GDM1 (cell line): ENCODE data around the gene CORO1A.
"Not testable (repeated sequence)": the region's sequence is repeated elsewhere in the genome, so short reads cannot be mapped to it uniquely, and the experiment has no call there.

Experiments used
- DNase-seq: peaks from one replicate; lab custom pipeline; 2025; lab: John Stamatoyannopoulos, UW

CORO1A gene

DNA sequence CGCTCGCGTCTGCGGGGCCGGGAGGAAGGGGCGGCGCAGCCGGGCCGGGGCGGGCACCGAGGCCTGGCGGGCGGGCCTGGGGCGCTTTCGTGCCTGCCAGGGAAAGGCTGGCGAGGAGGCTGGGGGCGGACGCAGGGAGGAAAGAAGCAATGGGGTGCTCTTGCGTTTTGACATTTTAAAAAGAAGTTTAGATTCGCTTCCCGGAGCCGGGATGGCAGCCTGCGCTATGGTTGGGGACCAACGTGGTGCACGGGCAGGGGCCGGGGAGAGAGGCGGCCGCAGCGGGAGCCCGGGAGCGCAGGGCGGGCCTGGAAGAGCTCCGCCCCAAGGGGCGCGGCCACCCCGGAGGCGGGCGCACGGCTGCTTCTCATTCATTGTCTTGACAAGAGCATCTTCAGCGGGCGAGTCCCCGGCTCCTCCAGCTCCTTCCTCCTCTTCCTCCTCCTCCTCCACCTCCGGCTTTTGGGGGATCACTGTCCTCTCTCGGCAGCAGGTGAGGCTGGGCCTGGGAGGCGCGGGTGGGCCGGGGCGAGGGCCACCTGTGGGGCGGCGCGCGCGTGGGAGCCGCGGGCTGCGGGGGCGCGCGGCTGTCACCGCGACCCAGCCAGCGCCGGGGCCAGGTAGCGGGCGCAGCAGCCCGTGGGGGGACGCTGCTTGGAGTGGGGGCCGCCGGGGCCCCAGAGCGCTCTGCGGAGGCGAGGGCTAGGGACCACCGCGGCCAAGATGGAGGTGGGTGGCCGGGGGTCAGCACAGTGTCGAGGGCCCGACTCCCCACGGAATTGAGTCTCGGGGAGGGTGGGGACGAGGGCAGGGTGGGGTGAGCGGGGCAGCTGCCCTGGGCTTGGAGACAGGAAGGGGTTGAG lies at the start of gene CORO1A:
TSS of gene CORO1A (plus strand) at position 370 of the 863 bp plus-strand sequence. CDS start 1,608 bp downstream, outside the sequence.
- DNase-seq = peak; percentile 80

DNA sequence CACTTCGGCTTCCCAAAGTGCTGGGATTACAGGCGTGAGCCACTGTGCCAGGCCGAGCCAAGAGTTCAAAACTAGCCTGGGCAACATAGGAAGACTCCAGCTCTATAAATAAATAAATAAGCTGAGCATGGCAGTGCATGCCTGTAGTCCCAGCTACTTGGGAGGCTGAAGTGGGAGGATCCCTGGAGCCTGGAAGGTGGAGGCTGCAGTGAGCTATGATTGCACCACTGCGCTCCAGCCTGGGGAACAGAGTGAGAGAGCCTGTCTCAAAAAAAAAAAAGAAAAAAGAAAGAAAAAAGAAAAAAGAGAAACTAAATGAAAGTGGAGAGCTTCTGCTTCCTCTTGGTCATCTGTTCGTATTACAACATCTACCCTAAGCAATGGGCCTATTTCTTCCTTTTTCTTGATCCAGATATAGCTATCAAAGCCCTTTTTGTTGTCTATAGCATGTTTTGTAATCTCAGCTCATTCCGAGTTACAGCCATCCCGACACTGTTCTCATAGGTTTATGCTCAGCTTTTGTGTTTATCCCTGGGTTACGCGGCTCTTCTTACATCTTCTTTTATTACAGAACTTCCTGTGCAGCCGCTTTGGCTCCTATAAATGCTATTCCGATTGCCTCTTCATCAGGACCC lies 46.3 kb upstream of the CORO1A start:
- DNase-seq = no peak

DNA sequence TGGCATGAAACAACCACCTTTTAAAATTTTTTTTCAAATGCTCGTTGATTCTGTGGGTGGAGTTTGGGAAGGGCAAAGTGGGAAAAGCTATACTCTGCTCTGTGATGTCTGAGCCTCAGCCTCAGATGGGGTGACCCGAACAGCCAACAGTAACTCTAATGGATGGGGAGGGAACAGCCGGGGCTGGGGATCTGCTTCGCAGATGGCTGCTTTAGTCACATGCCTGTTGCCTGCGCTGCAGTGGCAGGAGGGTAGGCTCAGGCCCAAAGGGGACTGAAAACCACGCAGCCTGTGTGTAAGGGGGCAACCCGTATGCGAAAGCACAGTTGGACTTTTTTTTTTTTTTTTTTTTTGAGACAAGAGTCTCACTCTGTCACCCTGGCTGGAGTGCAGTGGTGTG lies 45.5 kb upstream of the CORO1A start:
- no peak for DNase-seq

DNA sequence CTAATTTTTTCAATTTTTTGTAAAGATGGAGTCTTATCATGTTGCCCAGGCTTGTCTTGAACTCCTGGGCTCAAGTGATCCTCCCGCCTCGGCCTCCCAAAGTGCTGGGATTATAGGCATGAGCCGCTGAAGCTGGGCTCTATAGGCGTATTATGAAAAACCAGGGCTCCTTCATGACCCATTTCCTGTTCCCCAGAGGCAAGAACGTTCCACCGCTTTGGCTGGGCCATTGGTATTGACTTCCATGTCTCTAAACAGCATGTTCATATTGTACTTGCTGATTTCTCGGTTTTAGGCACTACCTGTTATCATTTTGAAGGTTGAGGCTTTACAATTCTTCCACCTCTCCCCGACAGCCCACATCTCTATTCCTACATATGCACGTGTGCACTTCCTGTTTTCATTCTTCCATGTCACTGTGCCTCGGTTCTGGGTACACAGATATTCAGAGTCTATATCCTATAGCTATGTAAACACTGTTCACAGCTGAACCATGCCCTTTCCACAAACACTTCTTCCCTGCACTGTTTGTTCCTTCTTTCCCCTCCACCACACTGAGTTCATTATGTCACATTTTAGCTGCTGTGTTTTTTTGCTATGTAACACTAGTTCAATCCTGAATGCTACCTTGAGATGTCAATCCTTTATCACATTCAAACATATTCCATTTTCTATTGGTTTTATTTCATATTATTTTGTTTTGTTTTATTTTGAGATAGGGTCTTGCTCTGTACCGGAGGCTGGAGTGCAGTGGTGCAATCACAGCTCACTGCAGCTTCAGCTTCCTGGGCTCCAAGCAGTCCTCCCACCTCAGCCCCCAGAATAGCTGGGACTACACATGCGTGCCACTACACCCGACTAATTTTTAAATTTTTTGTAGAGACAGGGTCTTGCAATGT lies 43.6 kb upstream of the CORO1A start:
- no peak for DNase-seq

DNA sequence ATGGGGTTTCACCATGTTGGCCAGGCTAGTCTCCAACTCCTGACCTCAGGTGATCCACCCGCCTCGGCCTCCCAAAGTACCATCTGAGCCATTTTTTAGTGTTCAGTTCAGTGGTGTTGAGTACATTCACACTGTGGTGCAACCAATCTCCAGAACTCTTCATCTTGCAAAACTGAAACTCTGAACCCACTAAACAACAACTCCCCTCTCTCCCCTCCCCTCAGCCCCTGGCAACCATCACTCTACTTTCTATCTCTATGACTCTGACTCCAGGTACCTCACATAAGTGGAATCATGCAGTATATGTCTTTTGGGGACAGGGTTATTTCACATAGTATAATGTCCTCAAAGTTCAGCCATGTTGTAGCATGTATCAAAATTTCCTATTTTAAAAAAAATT lies 41.7 kb upstream of the CORO1A start:
- DNase-seq = no peak

DNA sequence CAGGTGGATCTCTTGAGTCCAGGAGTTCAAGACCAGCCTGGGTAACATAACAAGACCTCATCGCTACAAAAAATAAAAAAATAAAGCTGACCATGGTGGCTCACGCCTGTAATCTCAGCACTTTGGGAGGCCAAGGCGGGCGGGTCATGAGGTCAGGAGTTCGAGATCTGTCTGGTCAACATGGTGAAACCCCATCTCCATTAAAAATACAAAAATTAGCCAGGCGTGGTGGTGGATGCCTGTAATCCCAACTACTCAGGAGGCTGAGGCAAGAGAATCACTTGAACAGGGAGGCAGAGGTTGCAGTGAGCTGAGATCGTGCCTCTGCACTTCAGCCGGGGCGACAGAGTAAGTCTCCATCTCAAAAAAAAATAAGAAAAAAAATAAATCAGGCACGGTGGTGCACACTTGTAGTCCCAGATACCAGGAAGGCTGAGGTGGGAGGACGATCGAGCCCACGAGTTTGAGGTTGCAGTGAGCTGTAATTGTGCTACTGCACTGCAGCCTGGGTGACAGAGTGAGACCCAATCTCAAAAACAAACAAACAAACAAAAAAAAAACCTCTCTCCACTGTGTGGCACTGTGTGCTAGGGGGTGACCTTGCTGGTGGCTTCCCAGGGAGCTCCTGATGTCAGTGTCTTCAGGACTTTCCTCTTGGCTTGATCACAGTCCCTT lies 40.6 kb upstream of the CORO1A start:
- no peak for DNase-seq

DNA sequence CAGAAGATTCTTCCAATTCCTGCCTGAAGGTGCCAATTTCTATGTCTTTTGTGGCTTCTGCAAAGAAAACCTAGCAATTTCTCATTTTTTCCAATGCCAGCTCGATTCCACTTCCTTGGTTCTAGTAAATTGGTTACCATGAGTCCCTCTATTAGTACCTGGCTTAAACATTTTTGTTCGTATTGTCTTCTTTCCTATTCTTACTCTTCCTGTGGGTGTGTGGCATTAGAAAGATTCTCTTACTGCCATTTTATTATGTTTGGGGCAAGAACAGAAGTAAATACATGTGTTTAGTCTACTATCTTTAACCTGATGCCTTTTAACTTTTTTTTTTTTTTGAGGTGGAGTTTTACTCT lies 40.1 kb upstream of the CORO1A start:
- DNase-seq = no peak

DNA sequence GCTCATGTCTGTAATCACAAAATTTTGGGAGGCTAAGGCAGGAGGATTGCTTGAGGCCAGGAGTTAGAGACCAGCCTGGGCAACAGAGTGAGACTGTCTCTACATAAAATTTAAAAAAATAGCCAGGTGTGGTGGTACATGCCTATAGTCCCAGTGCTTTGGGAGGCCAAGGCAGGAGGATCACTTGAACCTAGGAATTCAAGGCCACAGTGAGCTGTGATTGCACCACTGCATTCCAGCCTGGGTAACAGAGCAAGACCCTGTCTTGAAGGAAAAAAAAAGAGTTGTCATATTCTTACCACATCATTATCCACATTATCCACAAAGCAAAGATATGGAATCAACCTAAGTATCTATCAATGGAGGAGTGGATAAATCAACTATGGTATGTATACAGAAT lies 39.4 kb upstream of the CORO1A start:
- DNase-seq = no peak

DNA sequence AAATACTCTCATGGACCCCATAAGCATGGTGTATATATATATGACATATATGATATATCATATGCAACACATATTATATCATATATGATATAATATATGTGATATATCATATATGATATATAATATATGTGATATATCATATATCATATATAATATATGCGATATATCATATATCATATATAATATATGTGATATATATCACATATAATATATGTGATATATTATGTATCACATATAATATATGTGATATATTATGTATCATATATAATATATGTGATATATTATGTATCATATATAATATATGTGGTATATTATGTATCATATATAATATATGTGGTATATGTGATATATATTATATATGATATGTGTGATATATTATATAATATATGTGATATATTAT lies 38.5 kb upstream of the CORO1A start:
- no peak for DNase-seq

DNA sequence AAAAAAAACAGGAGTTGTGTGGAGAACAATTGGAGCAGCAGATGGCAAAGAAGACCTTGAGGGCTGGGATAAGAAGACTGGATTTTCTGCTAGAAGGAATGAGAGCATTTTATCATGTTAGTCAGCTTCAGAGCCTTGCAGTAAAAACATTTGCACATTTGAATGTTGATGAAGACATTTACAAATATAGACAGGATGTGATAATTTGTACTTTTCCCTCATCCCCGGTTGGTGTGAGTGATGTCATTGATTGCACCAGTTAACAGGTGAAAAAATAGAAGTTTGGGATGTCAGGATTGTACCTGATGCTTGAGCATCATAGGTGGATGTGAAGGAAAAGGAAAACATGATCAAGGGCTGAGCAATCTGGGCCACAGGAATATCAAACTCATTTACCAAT lies 37.7 kb upstream of the CORO1A start:
- no peak for DNase-seq

DNA sequence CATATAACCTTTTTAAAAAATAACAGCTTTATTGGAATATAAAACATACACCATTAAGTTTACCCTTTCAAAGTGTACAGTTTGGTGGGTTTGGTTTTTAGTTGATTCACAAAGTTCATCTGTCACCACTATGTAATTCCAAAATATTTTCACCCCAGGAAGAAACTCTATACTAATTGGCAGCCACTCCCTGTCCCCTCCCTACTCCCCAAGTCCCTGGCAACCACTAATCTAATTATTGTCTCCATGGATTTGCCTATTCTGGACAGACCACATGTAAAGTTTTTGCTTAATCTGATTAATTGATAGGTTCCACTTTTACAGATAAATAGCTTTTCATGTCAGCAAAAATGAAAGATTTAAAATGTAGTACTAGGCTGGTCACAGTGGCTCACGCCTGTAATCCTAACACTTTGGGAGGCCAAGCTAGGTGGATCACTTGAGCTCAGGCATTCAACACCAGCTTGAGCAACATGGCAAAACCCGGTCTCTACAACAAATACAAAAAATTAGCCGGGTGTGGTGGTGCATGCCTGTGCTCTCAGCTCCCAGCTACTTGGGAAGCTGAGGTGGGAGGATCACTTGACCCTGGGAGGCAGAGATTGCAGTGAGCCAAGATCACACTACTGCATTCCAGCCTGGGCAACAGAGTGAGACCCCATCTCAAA lies 35.4 kb upstream of the CORO1A start:
- DNase-seq = no peak

DNA sequence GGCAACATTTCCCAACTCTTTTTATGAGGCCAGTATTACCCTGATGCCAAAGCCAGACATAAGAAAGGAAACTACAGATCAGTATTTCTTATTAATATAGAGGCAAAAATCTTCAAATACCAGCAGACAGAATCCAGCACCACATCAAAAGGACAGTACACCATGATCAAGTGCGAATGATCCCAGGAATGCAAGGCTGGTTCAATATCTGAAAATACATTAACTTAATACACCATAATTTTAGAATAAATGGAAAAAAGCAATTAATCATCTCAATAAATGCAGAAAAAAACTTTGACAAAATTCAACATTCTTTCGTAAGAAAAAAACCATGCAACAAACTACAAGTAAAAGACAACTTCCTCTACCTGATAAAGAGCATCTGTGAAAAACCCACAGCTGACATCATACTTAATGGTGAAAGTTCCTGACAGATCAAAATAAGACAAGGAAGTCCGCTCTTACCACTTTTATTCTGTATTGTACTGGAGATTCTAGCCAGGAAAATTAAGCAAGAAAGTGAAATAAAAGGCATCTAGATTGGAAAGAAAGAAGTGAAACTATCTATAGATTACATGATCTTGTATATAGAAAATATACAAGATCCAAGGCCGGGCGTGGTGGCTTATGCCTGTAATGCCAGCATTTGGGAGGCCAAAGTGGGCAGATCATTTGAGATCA lies 34.0 kb upstream of the CORO1A start:
- DNase-seq = no peak

DNA sequence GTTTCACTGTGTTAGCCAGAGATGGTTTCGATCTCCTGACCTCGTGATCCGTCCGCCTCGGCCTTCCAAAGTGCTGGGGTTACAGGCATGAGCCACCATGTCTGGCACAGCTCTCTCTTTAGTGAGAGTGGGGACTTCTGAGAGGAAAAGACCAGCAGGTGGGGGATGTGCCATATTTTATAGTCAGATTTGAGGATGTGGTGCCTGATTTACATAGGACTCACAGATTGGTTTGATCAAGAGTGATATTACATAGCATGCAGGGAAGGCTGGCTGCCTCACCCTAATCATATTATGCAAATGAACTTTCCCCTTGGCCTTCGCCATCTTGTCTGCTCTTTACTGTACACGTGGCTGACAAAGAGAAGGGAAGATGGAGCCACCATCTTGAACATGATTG lies 32.3 kb upstream of the CORO1A start:
- no peak for DNase-seq

DNA sequence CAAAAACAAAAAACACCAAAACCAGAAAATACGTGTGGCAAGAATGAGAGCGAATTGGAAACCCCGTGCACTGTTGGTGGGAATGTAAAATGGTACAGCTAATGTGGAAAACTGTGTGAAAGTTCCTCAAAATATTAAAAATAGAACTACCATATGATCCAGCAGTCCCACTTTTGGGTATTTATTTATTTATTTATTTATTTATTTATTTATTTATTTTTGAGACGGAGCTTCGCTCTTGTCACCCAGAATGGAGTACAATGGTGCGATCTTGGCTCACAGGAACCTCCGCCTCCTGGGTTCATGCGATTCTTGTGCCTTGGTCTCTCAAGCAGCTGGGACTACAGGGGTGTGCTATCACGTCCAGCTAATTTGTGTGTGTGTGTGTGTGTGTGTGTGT lies 30.9 kb upstream of the CORO1A start:
- DNase-seq = no peak

DNA sequence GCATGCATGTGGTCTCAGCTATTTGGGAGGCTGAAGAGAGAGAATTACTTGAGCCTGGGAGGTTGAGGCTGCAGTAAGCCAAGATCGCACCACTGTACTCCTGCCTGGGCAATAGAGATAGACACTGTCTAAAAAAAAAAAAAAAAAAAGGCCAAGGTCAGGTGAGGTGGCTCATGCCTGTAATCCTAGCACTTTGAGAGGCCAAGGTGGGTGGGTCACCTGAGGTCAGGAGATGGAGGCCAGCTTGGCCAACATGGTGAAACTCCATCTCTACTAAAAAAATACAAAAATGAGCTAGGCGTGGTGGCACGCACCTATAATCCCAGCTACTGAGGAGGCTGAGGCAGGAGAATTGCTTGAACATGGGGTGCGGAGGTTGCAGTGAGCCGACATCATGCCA lies 28.2 kb upstream of the CORO1A start:
- DNase-seq = no peak

DNA sequence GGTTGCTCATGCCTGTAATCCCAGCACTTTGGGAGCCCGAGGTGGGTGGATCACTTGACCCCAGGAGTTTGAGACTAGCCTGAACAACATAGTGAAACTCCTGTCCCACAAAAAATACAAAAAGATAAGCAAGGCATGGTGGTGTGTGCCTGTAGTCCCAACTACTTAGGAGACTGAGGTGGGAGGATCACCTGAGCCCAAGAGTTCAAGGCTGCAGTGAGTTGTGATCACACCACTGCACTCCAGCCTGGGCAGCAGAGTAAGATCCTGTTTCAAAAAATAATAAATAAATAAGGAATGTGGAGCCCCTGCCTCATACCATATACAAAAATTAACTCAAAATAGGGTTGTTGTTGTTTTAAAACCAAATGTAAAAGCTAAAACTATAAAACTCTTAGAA lies 26.2 kb upstream of the CORO1A start:
- DNase-seq = no peak

DNA sequence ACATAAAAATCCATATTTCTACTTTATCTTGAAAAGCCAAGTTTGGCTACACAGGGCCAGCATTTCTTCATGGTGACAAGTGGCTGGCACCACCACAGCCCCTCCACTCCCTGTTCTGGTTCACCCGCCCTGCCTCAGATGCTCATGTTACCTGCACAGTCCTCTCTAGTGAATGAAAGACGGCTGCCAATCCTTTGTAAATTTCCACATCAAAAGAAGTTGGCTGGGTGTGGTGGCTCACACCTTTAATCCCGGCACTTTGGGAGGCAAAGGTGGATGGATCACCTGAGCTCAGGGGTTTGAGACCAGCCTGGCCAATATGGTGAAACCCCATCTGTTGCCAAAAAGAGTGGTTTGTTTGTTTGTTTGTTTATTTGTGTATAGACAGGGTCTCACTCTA lies 19.9 kb upstream of the CORO1A start:
- DNase-seq = no peak

DNA sequence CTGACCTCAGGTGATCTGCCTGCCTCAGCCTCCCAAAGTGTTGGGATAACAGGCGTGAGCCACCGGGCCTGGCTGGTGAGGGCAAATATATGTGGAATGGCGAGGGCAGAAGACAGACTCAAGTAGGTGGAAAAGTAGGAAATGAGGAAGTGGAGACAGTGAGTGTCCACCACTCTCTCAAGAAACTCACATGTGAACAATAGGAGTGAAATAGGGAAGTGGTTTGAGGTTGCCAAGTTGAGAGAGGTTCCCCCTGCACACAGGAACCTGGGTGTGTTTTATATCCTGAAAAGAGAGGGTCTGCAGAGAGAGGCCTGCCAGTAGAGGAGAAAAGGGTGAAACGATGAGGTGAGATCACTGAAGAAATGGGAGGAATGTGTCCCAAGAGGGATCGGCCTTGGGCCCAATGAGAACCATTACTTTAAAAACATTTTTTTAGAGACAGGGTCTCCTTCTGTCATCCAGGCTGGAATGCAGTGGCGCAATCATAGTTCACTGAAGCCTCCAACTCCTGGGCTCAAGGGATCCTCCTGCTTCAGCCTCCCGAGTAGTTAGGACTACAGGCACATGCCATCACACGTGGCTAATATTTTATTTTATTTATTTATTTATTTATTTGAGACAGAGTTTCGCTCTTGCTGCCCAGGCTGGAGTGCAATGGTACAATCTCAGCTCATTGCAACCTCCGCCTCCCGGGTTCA lies 17.1 kb upstream of the CORO1A start:
- peak; percentile 86 for DNase-seq

DNA sequence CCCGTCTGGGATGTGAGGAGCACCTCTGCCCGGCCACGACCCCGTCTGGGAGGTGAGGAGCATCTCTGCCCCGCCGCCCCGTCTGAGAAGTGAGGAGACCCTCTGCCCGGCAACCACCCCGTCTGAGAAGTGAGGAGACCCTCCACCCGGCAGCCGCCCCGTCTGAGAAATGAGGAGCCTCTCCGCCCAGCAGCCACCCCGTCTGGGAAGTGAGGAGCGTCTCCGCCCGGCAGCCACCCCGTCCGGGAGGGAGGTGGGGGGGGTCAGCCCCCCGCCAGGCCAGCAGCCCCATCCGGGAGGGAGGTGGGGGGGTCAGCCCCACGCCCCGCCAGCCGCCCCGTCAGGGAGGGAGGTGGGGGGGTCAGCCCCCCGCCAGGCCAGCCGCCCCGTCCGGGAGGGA lies 14.7 kb upstream of the CORO1A start:
- not testable (repeated sequence) for DNase-seq

DNA sequence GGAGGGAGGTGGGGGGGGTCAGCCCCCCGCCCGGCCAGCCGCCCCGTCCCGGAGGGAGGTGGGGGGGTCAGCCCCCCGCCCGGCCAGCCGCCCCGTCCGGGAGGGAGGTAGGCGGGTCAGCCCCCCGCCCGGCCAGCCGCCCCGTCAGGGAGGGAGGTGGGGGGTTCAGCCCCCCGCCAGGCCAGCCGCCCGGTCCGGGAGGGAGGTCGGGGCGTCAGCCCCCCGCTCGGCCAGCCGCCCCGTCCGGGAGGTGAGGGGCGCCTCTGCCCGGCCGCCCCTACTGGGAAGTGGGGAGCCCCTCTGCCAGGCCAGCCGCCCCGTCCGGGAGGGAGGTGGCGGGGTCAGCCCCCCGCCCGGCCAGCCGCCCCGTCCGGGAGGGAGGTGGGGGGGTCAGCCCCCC lies 14.0 kb upstream of the CORO1A start:
- not testable (repeated sequence) for DNase-seq
